SU-DHL-6 (cell line): ENCODE data around the gene TTC12.

Source experiments
- H2AFZ ChIP-seq: fragments of 200-600 bp; sonication (generic); 2 replicates; pipeline ENCODE4 v1.6.1; 2014; ENCODE audit warnings: low read depth, mild to moderate bottlenecking, moderate library complexity, mixed read lengths, antibody characterized with exemption, low read length; ENCODE audit not compliant: severe bottlenecking
- H3F3A ChIP-seq: fragments of 200-600 bp; shearing (Covaris generic); 2 replicates; pipeline ENCODE4 v1.6.0; 2016; ENCODE audit warnings: antibody characterized with exemption, mild to moderate bottlenecking; ENCODE audit not compliant: insufficient read depth
- H3K27ac ChIP-seq: fragments of 200-600 bp; sonication (generic); 2 replicates; pipeline ENCODE4 v1.5.1; 2016; ENCODE audit warnings: low read depth, mild to moderate bottlenecking, low read length, moderate library complexity, mixed read lengths
- H3K27me3 ChIP-seq: fragments of 200-600 bp; sonication (generic), shearing (Covaris generic); 2 replicates; pipeline ENCODE4 v1.6.0; 2014; ENCODE audit warnings: mild to moderate bottlenecking, low read length
- H3K36me3 ChIP-seq: fragments of 200-600 bp; sonication (generic); 2 replicates; pipeline ENCODE4 v1.6.1; 2014; ENCODE audit warnings: mild to moderate bottlenecking, low read length, mixed read lengths
- H3K4me2 ChIP-seq: fragments of 300-600, 200-600 bp; shearing (Covaris generic), sonication (generic); 2 replicates; pipeline ENCODE4 v1.6.0; 2014; ENCODE audit warnings: low read length, low read depth, mild to moderate bottlenecking; ENCODE audit not compliant: poor library complexity, severe bottlenecking
- H3K4me3 ChIP-seq: fragments of 200-600 bp; sonication (generic); 2 replicates; pipeline ENCODE4 v1.5.1; 2014; ENCODE audit warnings: antibody characterized with exemption, low read length, mild to moderate bottlenecking, mixed read lengths; ENCODE audit not compliant: insufficient read depth, poor library complexity, severe bottlenecking
- H3K79me2 ChIP-seq: fragments of 200-600 bp; sonication (generic); 2 replicates; pipeline ENCODE4 v1.6.1; 2014; ENCODE audit warnings: mild to moderate bottlenecking, low read length, moderate library complexity; ENCODE audit not compliant: insufficient read depth
- H3K9ac ChIP-seq: fragments of 200-600 bp; sonication (generic); 2 replicates; pipeline ENCODE4 v1.7.0; 2014; ENCODE audit warnings: mild to moderate bottlenecking, low read length
- H3K9me2 ChIP-seq: fragments of 200-600 bp; sonication (generic); replicated peaks from 2 replicates; pipeline ENCODE4 v1.6.1; 2014; ENCODE audit warnings: low read length; ENCODE audit not compliant: insufficient read depth
- H3K9me3 ChIP-seq: fragments of 200-600 bp; sonication (generic); 2 replicates; pipeline ENCODE4 v1.6.1; 2014; ENCODE audit warnings: low read length, mixed read lengths; ENCODE audit not compliant: insufficient read depth
- H4K20me1 ChIP-seq: fragments of 200-600 bp; sonication (generic); 2 replicates; pipeline ENCODE4 v1.6.1; 2014; ENCODE audit warnings: low read depth, mild to moderate bottlenecking, antibody characterized with exemption, low read length, moderate library complexity, mixed read lengths
- CTCF ChIP-seq: fragments of 200-600 bp; sonication (generic); IDR thresholded peaks from one replicate; pipeline ENCODE4 v1.5.1; 2017; ENCODE audit warnings: antibody characterized with exemption, mild to moderate bottlenecking, low read length, moderate library complexity; ENCODE audit not compliant: insufficient read depth, poor library complexity, severe bottlenecking
- EZH2phosphoT487 ChIP-seq: fragments of 200-600 bp; sonication (generic), shearing (Covaris generic); conservative IDR thresholded peaks from 2 replicates; pipeline ENCODE4 v1.6.1; 2018; ENCODE audit warnings: mild to moderate bottlenecking, antibody characterized with exemption, low read length, moderate library complexity, mixed read lengths

Gene TTC12

GRCh38 chr11:113397212-113397611, 82.8 kb downstream of the TTC12 start:
- H3K9ac ChIP-seq = no peak overlapping the region
- TF ChIP-seq CTCF = no peak
- no peaks in the 10 kb centered on the region for H3K9me3 ChIP-seq
- H3K27ac ChIP-seq = no peak overlapping the region
- H3K27me3 ChIP-seq = no peaks in the 10 kb centered on the region
- no peaks in the 10 kb centered on the region for H3K9me2 ChIP-seq
- no peaks in the 10 kb centered on the region for H3F3A ChIP-seq
- no peaks in the 10 kb centered on the region for H3K36me3 ChIP-seq
- H3K4me3 ChIP-seq = no peak overlapping the region
- no peaks in the 10 kb centered on the region for H4K20me1 ChIP-seq
- H3K4me2 ChIP-seq = no peak overlapping the region
- no peaks in the 10 kb centered on the region for H3K79me2 ChIP-seq
- H2AFZ ChIP-seq = no peak overlapping the region

- H3K27me3 ChIP-seq = no peaks in the 10 kb centered on the region
- no peak overlapping the region for H3K4me3 ChIP-seq
- no peaks in the 10 kb centered on the region for H4K20me1 ChIP-seq
- H3K9me2 ChIP-seq = no peaks in the 10 kb centered on the region
- no peaks in the 10 kb centered on the region for H3F3A ChIP-seq
- no peak overlapping the region for H2AFZ ChIP-seq
- no peak overlapping the region for H3K27ac ChIP-seq
- TF ChIP-seq CTCF (no peak), EZH2phosphoT487 (no peak)
- H3K9ac ChIP-seq = no peak overlapping the region
- H3K9me3 ChIP-seq = no peaks in the 10 kb centered on the region
- no peaks in the 10 kb centered on the region for H3K79me2 ChIP-seq
- H3K4me2 ChIP-seq = no peak overlapping the region
- H3K36me3 ChIP-seq = no peaks in the 10 kb centered on the region
These were observed 83.4 kb downstream of the TTC12 start for GRCh38 chr11:113397821-113398220.

GRCh38 chr11:113398669-113399430, 84.5 kb downstream of the TTC12 start:
- H4K20me1 ChIP-seq = no peaks in the 10 kb centered on the region
- H3K27me3 ChIP-seq = no peaks in the 10 kb centered on the region
- no peak overlapping the region for H2AFZ ChIP-seq
- H3K9me2 ChIP-seq = no peaks in the 10 kb centered on the region
- H3K4me3 ChIP-seq = no peak overlapping the region
- TF ChIP-seq CTCF (no peak), EZH2phosphoT487 (no peak)
- H3F3A ChIP-seq = no peaks in the 10 kb centered on the region
- no peak overlapping the region for H3K27ac ChIP-seq
- no peak overlapping the region for H3K9ac ChIP-seq
- no peaks in the 10 kb centered on the region for H3K79me2 ChIP-seq
- no peaks in the 10 kb centered on the region for H3K9me3 ChIP-seq
- no peak overlapping the region for H3K4me2 ChIP-seq
- no peaks in the 10 kb centered on the region for H3K36me3 ChIP-seq
